WERI-Rb-1 (cell line): ENCODE results near the gene PROSER3.

Experiments
- DNase-seq: peaks from one replicate; pipeline ENCODE4 v3.0.0-alpha.2; 2020
- H3K27ac ChIP-seq: fragments of 250-450 bp; sonication (Bioruptor Pico); 2 replicates; pipeline ENCODE4 v1.5.1; 2020; ENCODE audit warnings: mild to moderate bottlenecking, moderate library complexity
- H3K27me3 ChIP-seq: fragments of 250-450 bp; sonication (Bioruptor Pico); 2 replicates; pipeline ENCODE4 v1.5.1; 2021; ENCODE audit warnings: mild to moderate bottlenecking, low read depth, moderate library complexity; ENCODE audit not compliant: insufficient read depth, severe bottlenecking
- H3K36me3 ChIP-seq: fragments of 250-450 bp; sonication (Bioruptor Pico); 2 replicates; pipeline ENCODE4 v1.5.1; 2020; ENCODE audit warnings: mild to moderate bottlenecking, moderate library complexity
- H3K4me3 ChIP-seq: 2 replicates; pipeline ENCODE4 v1.5.1; 2011; ENCODE audit warnings: low read depth, mild to moderate bottlenecking, control low read depth, low read length
- H3K9me3 ChIP-seq: fragments of 250-450 bp; sonication (Bioruptor Pico); 2 replicates; pipeline ENCODE4 v1.5.1; 2021; ENCODE audit warnings: mild to moderate bottlenecking, moderate library complexity; ENCODE audit not compliant: severe bottlenecking
- TF ChIP-seq, protein P1 (sequence below): IDR thresholded peaks from 2 replicates; pipeline ENCODE4 v1.5.1; 2011; ENCODE audit warnings: low read depth, mild to moderate bottlenecking, control low read depth, inconsistent platforms, low read length

PROSER3 gene

DNA sequence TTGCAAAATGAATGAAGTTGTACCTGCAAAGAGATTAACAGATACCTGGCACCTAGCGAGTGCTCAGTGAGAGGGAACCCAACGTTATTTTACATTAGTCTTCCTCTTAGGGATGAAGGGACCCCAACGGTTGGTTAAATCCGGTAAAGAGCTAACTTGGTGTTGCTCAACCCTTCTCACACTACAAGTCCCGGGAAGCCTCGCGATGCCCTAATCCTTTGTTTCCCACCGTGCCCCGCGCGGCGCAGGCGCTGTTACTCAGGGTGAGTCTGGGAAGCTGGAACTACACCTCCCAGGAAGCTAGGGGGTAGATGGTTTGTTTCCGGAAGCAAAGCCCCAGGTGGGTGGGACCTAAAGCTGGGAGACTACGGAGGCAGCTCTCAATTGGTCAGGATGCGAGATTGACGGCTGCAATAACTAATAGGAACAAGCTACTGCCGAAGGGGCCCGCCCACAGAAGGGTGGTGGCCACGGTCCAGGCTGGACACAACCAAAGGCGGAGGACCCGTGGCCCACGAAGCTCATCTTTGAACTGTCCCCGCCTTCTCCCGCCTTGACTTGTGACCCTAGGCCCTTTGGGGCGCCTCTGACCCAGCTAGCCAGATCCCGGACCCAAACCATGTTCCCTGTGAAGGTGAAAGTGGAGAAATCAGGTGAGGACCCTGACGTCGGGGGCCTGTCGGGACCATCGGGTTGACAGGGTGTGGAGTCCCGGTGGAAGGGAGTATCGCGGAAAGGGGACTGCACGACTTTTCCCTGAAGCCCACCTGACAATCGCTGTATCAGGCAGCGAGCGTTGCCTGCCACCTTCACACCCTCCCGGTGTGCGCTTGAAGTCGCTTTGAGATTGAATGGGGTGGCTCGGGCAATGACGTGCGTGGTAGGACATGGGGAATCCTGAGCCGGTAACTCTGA is 9.6 kb upstream of the PROSER3 start, which contains the start of gene LIN37:
LIN37 (plus strand) TSS at position 471 of the 915 bp plus-strand sequence; CDS start at position 620, 149 bp downstream.
- H3K27me3 ChIP-seq: no peaks in the 10 kb centered on the region
- H3K9me3 ChIP-seq: no peaks in the 10 kb centered on the region
- peak; percentile 99 for DNase-seq
- H3K36me3 ChIP-seq: peaks cover 10% of the 10 kb centered on the region
- H3K27ac ChIP-seq: peak within 1 kb of the TSS; percentile 61
- TF ChIP-seq, protein P1, sequence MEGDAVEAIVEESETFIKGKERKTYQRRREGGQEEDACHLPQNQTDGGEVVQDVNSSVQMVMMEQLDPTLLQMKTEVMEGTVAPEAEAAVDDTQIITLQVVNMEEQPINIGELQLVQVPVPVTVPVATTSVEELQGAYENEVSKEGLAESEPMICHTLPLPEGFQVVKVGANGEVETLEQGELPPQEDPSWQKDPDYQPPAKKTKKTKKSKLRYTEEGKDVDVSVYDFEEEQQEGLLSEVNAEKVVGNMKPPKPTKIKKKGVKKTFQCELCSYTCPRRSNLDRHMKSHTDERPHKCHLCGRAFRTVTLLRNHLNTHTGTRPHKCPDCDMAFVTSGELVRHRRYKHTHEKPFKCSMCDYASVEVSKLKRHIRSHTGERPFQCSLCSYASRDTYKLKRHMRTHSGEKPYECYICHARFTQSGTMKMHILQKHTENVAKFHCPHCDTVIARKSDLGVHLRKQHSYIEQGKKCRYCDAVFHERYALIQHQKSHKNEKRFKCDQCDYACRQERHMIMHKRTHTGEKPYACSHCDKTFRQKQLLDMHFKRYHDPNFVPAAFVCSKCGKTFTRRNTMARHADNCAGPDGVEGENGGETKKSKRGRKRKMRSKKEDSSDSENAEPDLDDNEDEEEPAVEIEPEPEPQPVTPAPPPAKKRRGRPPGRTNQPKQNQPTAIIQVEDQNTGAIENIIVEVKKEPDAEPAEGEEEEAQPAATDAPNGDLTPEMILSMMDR: no peak
- H3K4me3 ChIP-seq: peak within 1 kb of the TSS; percentile 84

DNA sequence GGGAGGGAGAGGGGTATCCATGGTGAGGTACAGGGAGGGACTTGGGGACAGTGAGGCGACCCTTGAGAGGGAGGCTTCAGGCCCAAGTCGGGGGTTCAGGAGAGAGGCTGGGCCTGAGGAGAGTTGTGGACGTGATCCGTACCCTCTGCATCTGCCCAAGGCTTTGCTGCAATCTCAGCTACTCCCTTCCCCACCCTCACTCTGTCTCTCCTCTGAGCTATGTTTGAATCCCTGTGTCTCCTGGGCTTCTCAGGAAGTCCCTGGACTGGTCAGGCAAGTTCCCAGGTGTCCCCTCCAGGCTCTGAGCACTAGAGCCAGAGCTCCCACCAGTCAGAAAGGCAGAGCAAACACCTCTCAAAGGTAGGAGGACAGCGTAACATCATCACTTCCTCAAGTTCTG is 7.8 kb upstream of the PROSER3 start:
- DNase-seq: no peak
- no peak overlapping the region for H3K4me3 ChIP-seq
- peaks cover 23% of the 10 kb centered on the region for H3K36me3 ChIP-seq
- no peaks in the 10 kb centered on the region for H3K9me3 ChIP-seq
- H3K27ac ChIP-seq: no peak overlapping the region
- TF ChIP-seq, protein P1: no peak
- H3K27me3 ChIP-seq: no peaks in the 10 kb centered on the region

DNA sequence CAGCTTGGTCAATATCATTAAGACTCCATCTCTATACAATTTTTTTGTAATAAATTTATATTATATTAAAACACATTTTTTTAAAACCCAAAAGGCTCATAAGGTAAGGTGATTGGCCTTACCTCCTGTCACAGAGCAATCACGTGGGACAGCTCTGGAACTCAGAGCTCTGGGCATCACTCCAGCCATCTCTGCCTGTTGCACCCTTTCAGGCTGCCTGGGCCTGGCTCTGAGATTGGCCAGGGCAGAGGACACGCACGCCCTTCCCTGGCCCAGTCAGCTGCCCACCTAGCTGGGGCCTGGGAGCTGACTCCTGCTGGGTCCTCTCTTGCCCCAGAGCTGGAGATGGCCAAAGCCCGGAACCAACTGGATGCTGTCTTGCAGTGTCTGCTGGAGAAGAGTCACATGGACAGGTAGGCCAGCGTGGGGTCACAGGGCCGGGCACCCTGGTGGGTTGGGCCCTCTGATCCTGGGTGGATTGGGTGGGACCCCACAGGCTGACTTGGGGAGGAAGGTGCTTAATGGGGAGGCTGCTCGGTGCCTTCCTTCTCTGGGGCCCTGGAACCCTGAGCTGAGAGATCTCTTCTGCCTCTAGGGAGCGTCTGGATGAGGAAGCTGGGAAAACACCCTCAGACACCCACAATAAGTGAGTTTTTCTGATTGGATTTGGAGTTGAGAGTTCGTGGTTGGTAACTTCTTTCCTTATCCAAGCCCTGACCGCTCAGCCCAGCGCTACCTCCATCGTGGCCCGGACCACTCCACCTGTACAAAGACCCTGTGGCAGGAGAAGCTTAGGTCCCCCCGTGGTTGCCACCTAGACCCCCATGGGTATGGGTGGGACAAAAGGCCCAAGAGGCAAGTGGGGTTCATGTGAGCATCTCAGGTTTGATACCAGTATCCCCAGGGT is 5.9 kb upstream of the PROSER3 start:
- no peaks in the 10 kb centered on the region for H3K27me3 ChIP-seq
- no peak overlapping the region for H3K27ac ChIP-seq
- H3K4me3 ChIP-seq: no peak overlapping the region
- H3K9me3 ChIP-seq: no peaks in the 10 kb centered on the region
- DNase-seq: no peak
- TF ChIP-seq, protein P1: no peak
- peaks cover 23% of the 10 kb centered on the region for H3K36me3 ChIP-seq

DNA sequence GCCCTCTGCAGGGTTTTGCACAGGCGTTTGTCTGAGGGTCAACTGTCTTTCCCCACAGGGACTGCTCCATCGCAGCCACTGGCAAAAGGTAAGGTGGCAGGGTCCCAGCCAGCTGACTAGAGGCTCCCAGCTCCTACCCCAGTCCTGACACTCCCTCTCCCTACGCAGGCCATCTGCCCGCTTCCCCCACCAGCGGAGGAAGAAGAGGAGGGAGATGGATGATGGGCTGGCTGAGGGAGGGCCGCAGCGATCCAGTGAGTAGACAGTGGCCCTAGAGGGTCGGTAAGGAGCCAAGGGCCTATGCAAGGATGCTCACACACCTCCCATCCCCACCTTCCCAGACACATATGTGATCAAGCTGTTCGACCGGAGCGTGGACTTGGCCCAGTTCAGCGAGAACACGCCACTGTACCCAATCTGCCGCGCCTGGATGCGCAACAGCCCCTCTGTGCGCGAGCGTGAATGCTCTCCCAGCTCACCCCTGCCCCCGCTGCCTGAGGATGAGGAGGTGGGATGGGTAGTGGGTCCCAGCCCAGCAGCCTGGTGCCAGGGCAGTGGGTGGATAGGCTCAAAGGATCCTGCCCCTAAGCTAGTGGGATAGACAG is 5.1 kb upstream of the PROSER3 start:
- no peak for DNase-seq
- Histone ChIP-seq H3K27ac (no peak overlapping the region; the same call in 1 of the 2 replicates), H3K36me3 (peaks cover 23% of the 10 kb centered on the region), H3K27me3 (no peaks in the 10 kb centered on the region), H3K9me3 (no peaks in the 10 kb centered on the region), H3K4me3 (no peak overlapping the region)
- TF ChIP-seq, protein P1: no peak

- TF ChIP-seq, protein P1: no peak
- Histone ChIP-seq H3K9me3 (no peaks in the 10 kb centered on the region), H3K36me3 (peaks cover 26% of the 10 kb centered on the region), H3K27ac (peak overlapping the region; percentile 97; the same call in 1 of the 2 replicates), H3K4me3 (no peak overlapping the region), H3K27me3 (no peaks in the 10 kb centered on the region)
- DNase-seq: no peak
These were observed 4.2 kb upstream of the PROSER3 start for GRCh38 chr19:35753634-35754369.
